HG03520 (cell line): ENCODE results near the gene UTS2R.
"Not testable (repeated sequence)": the region's sequence is repeated elsewhere in the genome, so short reads cannot be mapped to it uniquely, and the experiment has no call there.

Experiments
- ATAC-seq: cut with Tn5 transposase; IDR thresholded peaks from one replicate; pipeline ENCODE4 v1.9.1; 2021; ENCODE audit warnings: mild to moderate bottlenecking, moderate library complexity; ENCODE audit not compliant: unreplicated experiment

The UTS2R gene

DNA sequence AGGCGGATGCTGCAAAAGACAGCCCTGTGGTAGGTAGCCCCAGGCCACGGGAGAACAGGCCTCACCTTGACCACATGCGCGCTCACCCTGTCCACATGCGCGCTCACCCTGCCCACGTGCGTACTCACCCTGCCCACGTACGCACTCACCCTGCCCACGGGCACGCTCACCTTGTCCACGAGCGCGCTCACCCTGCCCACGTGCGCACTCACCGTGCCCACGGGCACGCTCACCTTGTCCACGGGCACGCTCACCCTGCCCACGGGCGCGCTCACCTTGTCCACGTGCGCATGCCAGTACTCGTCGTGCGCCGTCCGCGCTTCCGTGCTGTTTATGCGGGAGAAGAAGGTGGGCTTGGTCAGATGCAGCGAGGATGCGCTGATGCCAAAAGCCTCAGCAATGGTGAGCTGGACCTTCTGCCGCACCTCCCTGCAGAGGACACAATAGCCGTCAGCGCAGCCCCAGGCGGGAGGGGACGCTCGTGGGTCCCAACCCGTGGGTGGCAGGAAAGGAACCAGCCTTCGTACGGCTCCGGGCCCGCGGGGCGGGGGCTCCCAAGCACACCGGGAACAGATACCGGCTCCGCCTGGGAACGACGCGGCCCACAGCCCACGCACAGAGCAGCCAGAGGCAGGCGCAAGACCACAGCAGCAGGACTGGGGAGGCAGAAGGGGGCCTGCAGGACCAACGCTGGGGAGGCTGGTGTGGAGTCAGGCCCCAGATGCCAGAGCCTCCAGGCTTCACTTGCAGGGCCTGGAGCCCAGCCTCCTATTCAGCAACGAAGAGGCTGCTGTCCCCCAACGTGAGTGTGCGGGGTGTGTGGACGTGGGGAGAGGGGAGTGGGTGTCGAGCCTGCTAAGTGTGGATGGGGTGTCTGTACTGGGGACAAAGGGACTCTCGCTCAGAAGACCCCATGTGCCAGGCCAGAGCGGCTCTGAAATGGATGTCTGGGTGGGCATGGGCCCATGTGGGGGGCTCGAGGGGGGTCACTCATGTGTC lies 32.4 kb downstream of the UTS2R start:
- no peak for ATAC-seq

DNA sequence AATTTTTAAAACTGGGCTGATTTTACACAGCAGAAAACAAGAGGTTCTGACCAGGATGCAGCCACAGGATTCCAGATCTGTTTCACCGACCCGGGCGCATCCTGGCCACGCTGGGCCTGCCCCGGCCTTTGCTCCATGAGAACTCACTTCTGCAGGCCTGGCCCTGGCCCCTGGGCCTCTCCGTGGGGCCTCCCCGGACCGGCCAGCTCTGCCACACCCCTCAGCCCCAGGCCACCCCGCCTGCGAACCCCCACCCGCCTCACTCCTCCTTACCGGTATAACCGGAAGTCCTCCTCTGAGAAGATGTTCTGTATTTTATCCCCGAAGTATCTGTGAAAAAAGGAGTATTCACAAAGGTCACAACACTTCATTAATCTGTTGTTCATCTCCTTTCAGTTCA lies 33.5 kb downstream of the UTS2R start:
- ATAC-seq = no peak

DNA sequence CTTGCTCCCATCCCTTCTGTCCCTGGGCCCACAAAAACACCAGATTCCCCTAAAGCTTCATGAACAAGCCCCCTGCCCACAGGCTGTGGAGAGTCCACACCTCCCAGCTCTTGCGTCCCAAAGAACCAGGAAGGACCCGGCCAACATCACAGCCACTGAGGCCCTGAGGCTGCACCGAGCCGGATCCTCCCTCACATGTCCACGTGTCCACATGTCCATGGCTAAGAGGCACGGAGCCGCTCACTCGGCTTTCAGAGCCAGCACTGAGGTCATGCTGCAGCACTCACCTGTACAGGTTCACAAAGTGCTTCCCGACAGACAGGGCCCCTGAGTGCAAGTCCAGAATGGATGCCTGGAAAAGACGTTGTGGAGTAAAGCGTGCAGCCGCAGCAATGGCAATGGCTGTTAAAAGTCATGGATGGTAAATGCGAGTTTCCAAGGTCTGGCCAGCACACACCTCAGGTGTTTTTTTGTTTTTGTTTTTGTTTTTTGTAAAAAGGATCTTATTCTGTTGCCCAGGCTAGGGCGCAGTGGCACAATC lies 34.6 kb downstream of the UTS2R start:
- no peak for ATAC-seq

DNA sequence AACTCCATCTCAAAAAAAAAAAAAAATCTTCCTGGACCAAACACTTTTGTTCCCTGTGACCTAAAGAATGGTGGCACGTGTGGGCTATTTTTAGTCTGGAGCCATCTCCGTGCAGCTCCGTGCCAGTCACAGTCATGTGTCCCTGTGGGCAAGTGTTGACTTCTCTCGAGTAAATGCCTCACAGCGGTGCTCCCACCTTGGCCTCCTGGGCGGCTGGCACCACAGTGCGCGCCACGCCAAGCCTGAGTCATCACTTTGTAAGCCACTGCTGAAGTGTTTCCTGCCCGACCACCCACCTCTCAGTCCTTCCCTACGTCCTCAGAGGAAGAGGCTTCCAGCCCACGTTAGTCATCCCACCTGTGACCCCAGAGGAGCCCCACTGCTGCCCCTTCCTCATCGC lies 35.7 kb downstream of the UTS2R start:
- no peak for ATAC-seq

DNA sequence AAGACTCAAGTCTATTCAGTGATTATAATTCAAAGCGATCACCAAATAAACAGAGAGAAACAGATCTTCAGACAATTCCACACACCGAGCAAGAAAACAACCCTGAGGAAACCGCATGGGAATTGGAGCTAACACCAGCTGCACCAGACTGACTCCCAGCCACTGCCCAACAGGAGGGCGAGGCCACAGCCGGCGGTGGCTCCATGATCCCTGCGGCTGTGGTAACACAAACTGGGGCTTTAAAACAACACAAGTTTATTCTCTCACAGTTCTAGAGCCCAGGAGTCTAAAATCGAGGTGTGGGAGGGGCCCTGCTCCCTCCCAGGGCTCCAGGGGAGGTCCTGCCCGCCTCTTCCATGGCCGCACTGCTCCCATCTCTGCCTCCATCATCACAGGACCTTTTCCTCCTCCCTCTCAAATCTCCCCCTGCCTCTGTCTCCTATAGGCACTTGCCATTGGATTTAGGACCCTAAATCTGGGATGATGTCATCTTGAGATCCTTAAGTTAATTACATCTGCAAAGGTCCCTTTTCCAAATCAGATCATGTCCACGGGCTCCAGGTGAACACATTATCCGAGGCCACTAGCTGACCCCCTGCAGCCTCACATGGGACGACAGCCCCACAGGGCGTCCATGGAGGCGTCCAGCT lies 36.8 kb downstream of the UTS2R start:
- no peak for ATAC-seq

DNA sequence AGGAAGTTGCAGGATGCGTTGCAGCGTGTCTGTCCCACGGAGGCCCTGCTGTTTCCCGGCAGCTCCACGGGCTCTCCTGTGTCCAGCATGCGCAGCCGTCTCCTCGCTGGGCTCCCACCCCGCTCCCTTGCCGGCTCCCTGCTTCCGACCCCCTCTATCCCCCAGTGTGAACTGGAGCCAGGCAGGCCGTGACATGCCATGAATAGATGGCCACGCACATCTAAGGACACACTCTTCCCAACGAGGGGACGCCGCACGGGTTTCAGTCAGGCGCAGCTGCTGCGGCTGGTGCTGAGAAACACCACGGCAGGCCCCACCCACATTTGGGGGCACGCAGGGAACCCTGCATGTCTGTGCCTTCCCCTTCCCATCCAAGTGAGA lies 37.4 kb downstream of the UTS2R start:
- ATAC-seq = no peak

DNA sequence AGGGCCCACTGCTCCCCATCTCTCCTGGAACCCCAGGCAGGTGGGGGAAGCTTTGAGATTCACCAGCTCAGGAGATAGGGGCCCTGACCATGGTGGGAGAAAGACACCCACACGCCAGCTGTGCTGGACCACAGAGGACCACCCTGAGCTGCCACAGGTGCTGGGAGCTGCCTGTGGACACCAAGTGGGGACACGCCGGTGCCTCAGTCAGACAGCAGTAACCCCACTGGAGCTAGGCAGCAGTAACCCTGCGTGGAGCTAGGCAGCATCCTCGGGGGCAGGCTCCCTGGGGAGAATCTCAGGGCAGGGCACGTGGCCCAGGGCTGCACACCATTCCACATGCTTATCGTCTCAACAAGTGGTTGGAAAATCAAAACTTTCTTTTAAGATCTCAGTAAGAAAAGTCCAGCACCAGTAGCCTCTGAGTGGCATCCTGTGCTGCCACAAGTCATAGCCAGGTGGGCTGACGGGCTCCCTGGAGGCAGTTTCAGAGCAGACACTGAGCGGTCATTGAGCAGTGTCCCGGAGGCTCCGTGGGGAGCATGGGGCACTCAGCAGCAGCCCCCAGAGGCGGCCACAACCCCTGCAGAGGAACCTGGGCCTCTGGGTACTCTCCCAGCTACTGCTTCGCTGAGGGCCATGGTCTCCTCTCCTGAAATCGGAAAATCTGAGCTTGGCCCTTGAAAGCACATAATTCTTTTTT lies 38.6 kb downstream of the UTS2R start:
- ATAC-seq = no peak

DNA sequence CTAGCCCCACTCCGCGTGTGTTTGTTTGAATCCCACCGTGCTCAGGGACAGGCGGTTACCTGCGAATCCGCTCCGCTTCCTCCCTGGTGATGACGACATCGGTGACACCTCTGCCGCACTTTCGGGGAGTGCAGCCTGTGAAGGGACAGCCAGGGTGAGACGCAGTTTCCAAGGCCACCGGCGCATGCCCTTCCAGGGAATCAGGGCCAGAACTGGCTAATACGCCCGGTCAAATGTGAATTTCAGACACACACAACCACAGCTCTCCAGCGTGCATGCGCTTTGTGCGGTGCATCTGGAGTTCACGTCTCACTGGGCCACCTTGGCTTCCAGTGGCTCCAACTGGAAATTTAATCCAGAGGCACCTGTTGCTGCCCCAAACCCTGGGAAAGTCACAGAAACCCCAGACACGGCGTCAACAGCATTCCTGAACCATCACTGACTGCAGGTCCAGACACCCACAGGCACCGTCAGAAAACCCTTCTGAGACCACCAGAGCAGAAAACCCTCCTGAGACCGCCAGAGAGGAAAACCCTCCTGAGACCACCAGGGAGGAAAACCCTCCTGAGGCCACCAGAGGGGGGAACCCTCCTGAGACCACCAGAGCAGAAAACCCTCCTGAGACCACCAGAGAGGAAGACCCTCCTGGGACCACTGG lies 40.0 kb downstream of the UTS2R start:
- no peak for ATAC-seq

DNA sequence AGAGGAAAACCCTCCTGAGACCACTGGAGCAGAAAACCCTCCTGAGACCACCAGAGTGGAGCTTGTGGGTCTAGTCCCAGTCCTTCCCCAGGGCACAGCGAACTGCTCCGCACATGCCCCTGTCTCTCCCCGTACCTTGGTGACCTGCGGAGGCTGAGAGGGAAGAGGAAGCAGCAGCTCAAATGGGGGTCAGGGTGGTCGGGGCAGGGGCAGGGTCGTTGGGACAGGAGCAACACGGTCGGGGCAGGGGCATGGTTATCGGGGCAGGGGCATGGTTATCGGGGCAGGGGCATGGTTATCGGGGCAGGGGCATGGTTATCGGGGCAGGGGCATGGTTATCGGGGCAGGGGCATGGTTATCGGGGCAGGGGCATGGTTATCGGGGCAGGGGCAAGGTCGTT lies 40.5 kb downstream of the UTS2R start:
- ATAC-seq = not testable (repeated sequence)

DNA sequence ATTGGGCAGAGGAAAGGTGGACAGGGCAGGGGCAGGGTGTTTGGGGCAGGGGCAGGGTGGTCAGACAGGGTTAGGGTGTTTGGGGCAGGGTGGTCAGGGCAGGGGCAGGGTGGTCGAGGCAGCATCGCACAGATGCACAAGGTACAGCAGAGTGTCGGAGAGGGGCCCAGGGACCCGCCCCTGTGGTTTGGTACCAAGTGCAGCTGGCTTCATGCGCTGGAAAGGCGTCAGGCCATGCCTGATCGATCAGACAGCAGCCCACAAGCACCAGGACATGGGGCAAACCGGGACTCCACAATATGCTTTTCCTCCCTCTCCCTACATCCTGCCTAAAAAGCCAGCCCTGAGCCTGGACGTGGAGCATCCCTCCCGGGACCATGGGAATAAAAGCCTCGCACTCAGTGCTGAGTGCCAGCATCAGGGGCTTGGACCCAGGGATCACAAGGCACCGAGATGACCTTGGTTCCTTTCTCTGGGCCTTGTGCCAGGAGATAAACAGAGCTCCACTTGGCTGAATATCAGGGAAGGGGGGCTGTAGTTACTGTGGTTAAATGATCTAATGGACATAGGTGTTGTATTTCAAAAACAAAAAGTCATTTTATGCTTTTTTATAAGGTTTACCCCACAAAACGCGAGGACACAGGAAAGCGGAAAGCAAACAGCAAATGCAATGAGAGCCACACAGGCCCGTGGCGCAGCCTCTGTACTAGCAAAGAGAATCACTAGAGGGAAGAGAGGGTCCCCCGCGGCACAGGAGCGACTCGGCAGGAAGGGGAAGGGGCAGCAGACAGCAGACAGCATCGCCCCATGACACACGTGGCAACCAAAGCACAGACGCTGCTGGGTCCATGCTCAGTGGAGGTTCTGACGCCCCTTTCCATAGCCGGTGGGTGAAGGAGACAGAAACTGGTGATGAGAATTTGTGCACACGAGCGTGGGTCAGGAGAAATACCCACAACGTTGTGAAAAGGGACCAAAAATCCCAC lies 41.3 kb downstream of the UTS2R start:
- no peak for ATAC-seq

DNA sequence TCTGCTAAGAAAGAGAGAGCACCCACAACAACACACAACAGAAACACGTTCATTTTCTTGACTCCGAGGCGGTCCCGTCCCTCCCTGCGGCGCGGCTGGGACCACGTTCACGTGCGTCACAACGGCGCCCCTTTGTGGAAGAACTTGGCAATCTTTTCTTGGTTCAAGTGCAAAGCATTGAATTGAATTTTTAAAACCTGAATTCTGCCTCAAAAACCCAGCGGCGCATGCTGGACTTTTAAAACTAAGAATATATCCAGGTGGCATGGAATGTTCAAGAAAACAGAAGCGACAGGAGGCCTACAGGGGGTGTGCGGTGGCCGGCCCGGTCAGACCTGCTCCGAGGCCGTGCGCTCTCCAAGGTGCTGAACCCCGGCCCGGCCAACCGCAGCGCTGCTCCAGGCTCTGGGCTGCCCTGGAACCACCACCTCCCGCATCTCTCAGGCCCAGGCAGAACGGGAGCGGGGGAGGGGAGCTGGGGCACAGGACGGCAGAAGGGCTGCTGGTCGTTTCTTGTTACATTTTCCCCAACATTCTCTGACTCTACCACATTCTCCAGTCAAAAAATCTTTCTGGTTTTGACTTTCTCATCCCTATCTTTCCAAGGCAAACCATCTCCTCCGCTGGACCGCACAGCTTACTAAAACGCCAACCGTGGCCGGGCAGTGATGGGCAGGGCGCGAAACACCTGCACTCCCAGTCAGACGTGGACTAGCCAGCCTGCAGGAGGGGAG lies 43.1 kb downstream of the UTS2R start:
- no peak for ATAC-seq

DNA sequence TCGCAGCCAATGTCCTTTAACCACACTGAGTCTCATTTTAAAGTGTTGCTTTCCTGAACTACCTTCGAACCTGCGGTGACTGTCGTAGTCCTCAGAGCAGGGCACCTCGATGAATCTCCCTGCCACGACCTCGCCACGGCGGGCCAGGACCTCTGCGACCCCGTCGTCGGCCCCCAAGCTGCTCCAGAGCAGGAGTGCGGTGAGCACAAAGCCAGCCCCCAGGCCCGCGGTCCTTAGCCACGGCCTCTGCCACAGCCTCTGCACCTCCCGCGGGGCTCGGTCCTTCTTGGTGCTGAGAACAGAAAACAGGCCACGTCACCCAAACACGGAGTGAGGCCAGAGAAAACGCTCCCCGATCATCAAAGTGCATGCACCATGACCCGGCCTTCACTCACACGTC lies 43.8 kb downstream of the UTS2R start:
- ATAC-seq = no peak

DNA sequence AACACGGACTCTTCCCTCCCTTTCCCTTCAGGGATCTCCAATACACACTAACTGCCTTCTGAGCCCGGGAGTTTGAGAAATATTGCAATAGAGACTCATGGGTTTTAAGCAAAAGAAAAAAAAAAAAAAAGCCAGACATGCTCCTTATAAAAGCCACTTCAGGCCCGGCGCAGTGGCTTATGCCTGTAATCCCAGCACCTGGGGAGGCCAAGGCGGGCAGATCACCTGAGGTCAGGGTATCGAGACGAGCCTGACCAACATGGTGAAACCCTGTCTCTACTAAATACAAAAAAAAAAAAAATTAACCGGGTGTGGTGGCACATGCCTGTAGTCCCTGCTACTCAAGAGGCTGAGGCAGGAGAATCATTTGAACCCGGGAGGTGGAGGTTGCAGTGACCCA lies 44.2 kb downstream of the UTS2R start:
- no peak for ATAC-seq

DNA sequence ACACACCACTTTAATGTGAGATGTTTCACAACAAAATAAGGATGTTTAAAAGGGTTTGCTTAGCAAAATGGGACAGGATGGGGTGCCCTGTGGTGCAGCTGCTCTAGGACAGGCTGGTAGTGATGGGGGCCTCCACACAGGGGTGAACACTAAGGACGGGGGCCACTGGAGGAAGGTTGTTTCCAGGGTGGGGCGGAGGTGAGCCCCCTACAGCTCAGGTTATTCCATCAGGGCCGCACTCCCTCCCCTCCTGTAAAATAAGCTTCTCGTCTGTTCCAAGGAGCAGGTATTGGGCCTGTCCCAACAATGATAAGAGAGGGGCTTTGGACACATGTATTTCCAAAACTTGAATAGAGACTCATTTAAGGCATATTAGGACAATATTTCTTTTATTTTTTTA lies 44.7 kb downstream of the UTS2R start:
- ATAC-seq = no peak

DNA sequence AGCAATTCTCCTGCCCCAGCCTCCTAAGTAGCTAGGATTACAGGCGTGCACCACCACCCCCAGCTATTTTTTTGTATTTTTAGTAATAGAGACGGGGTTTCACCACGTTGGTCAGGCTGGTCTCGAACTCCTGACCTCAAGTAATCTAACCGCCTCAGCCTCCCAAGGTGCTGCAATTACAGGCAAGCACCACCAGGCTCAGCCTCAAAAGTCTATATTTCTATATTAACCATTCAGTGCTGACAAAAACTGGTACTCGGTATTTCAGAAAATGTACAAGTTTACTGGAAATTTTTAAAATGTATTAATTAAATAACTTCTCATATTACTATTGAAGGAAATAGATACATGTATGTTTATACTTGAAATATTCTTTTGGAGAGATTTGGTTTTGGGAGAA lies 45.2 kb downstream of the UTS2R start:
- no peak for ATAC-seq

DNA sequence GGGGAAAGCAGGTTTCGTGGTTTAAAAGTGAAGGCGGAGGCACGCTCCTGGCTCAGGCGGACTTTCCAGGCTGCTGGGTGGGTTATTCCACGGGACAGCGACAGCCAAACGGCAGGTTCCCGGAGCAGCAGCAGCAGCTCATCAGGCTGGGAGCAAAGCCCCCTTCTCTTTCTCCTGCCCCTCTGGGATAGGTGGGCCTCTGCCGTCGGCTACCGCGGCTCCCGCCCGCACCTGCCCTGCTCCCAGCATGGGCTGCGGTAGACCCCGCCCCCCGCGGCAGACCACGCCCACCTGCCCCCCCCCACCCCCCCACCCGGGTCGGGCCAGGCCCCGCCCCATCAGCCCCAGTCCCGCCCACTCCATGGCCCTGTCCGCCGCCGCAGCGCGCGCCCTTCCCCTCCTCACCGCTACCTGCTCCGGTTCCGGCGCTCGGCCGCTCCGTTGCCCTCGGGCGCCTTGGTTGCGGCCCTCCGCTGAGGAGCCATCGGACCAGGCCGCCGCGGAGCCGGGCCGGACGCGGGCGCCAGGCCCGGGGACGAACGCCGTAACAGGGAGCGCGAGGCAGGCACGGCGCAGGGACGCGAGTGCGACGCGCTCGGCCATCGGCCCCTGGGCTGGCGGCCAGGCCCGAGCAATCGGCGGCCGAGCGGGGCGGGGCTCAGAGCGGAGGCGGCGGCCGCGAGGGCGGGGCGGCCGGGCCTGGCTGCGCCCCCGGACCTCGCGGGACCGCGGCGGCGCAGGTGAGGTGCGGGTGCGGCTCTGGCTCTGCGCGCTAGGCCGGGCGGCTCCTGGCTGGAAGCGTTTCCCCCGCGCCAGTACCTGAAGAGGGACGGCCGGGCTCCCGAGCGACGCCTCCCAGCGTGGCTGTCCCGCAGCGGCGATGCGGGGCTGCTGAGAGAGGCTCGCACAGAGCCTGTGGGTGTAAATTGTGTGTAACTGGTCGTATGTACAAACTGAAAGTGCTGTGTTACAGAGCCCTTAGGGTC lies 46.7 kb downstream of the UTS2R start, which contains the start of the genes HEXD and OGFOD3:
Gene HEXD (plus strand): TSS at position 347 of the 986 bp plus-strand sequence. CDS start 1,453 bp downstream, outside the sequence.
Gene OGFOD3 (minus strand): TSS at position 586 of the 986 bp plus-strand sequence. CDS start 101 bp downstream, at position 485.
- peak; percentile 64 for ATAC-seq

DNA sequence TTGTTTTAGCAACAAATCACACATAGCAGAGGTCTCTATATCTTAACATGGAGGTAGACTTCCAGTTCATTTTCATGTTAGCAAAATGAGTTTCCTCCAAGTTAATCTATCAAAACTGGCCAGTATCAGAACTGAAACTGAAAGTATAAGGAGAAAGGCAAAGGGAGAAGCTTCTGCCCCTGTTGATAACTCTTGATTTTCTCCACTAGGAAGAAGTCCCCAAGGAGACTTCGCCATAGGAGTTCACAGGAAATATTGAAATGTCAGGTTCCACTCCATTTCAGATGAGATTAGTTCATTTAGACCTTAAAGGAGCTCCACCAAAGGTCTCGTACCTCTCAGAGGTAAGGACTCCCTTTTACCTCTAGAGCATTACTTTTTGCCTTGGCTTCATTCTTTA lies 48.0 kb downstream of the UTS2R start:
- ATAC-seq = no peak
